ENCODE data around the gene ST3GAL4.

DNA sequence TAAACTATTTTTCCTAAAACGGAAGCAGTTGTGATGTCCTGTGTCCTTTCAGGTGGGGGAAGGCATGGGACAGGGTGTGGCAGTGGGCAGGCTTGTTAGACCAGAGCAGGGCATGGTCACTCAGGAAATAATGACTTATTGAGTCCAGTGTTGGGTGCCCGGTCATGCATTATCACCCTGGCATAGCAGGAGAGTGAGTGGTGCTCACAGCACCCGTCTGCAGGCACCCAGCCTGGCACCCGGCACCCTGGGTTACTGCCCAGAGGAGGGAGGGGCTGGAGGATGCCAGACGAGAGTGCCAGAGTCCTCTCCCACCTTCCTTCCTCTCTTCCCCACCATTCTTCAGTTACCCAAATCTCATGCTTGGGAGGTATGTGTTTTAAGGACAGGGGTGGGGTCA is 59.1 kb downstream of the ST3GAL4 start:
- TF ChIP-seq RAD21 (IDR thresholded peaks at IDR 0.05; ENCODE audit: low read depth) (no peak), EGR1 (IDR thresholded peaks at IDR 0.05) (no peak), MAX (IDR thresholded peaks at IDR 0.05) (no peak), CREB1 (IDR thresholded peaks at IDR 0.05; ENCODE audit: low read depth) (no peak), TEAD4 (IDR thresholded peaks at IDR 0.05) (no peak)
- TF ChIP-seq, protein P1, sequence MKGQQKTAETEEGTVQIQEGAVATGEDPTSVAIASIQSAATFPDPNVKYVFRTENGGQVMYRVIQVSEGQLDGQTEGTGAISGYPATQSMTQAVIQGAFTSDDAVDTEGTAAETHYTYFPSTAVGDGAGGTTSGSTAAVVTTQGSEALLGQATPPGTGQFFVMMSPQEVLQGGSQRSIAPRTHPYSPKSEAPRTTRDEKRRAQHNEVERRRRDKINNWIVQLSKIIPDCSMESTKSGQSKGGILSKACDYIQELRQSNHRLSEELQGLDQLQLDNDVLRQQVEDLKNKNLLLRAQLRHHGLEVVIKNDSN (IDR thresholded peaks at IDR 0.05), result no peak

Measured in Ishikawa (cell line).